ENCODE data around the gene VAMP8.

Gene VAMP8

GRCh38 chr2:85594715-85595300 is 17.4 kb downstream of the VAMP8 start:
- DNase-seq (ENCODE audit: low read depth), result no peak
- TF ChIP-seq CTCF (conservative IDR thresholded peaks at IDR 0.05; ENCODE audit: low read depth, low read length), result no peak

GRCh38 chr2:85595301-85596025 is 18.1 kb downstream of the VAMP8 start, which contains the start of gene RNF181:
Gene RNF181 (plus strand): TSS chr2:85595745. CDS start chr2:85595764, 19 bp downstream.
- peak within 1 kb of the TSS; percentile 100 for H3K4me3 ChIP-seq (ENCODE audit: low read depth, low read length)
- no peak for TF ChIP-seq CTCF (conservative IDR thresholded peaks at IDR 0.05; ENCODE audit: low read depth, low read length)
- peak; percentile 99 for DNase-seq (ENCODE audit: low read depth)

More at GRCh38 chr2:85594715-85595300, 17.4 kb downstream of the VAMP8 start:
- peak overlapping the region; percentile 100 for H3K4me3 ChIP-seq (ENCODE audit: low read depth, low read length)

GRCh38 chr2:85596026-85596333 is 18.6 kb downstream of the VAMP8 start:
- peak; percentile 30 for DNase-seq (ENCODE audit: low read depth)
- TF ChIP-seq CTCF (conservative IDR thresholded peaks at IDR 0.05; ENCODE audit: low read depth, low read length), result no peak
- peak overlapping the region; percentile 100 for H3K4me3 ChIP-seq (ENCODE audit: low read depth, low read length)

- no peak for DNase-seq (ENCODE audit: low read depth)
- no peak for TF ChIP-seq CTCF (conservative IDR thresholded peaks at IDR 0.05; ENCODE audit: low read depth, low read length)
- peak overlapping the region; percentile 100 for H3K4me3 ChIP-seq (ENCODE audit: low read depth, low read length)
These were observed 19.2 kb downstream of the VAMP8 start for GRCh38 chr2:85596486-85597143.

GRCh38 chr2:85597241-85597640 is 19.9 kb downstream of the VAMP8 start:
- TF ChIP-seq CTCF (conservative IDR thresholded peaks at IDR 0.05; ENCODE audit: low read depth, low read length), result no peak
- no peak for DNase-seq (ENCODE audit: low read depth)
- no peak overlapping the region for H3K4me3 ChIP-seq (ENCODE audit: low read depth, low read length)

- no peak overlapping the region for H3K4me3 ChIP-seq (ENCODE audit: low read depth, low read length)
- no peak for DNase-seq (ENCODE audit: low read depth)
- TF ChIP-seq CTCF (conservative IDR thresholded peaks at IDR 0.05; ENCODE audit: low read depth, low read length), result no peak
These were observed 21.4 kb downstream of the VAMP8 start for GRCh38 chr2:85598594-85599340.

All from choroid plexus epithelial cell (primary cell).